ENCODE data around the gene BIN1.

DNA sequence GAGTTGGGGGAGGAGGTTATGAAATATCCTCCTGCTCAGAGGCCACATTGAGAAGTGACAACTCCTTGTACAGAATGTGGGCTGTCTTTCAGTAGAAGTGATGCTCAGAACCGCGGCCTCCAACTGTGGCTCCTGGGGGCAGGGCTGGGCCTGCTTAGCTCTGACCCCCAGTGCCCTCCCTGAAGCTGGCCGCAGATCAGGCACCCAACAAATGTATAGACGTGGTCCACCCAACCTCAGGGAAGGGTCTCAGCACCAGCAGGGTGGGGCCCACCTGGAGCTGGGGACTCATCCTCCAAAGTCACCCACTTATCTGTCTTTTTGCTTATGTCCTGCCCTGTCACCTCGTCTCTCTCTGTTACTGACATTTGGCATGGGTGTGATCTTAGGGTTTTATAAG is 11.1 kb upstream of the BIN1 start:
- TF ChIP-seq, protein P1, sequence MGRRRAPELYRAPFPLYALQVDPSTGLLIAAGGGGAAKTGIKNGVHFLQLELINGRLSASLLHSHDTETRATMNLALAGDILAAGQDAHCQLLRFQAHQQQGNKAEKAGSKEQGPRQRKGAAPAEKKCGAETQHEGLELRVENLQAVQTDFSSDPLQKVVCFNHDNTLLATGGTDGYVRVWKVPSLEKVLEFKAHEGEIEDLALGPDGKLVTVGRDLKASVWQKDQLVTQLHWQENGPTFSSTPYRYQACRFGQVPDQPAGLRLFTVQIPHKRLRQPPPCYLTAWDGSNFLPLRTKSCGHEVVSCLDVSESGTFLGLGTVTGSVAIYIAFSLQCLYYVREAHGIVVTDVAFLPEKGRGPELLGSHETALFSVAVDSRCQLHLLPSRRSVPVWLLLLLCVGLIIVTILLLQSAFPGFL (CRISPR knock-in tag; IDR thresholded peaks at IDR 0.05; ENCODE audit: borderline replicate concordance), result no peak
- TF ChIP-seq CTCF (IDR thresholded peaks at IDR 0.05), result no peak
- TF ChIP-seq ESRRA (CRISPR knock-in tag; IDR thresholded peaks at IDR 0.05; ENCODE audit: borderline replicate concordance), result no peak
- no peak for TF ChIP-seq ZNF317 (CRISPR knock-in tag; IDR thresholded peaks at IDR 0.05; ENCODE audit: borderline replicate concordance, low read depth)
- TF ChIP-seq TEAD4 (CRISPR knock-in tag; IDR thresholded peaks at IDR 0.05), result no peak
- no peak for TF ChIP-seq ZSCAN18 (CRISPR knock-in tag; IDR thresholded peaks at IDR 0.05)
